HL-60 (cell line): ENCODE measurements around the gene RAB3IP.

Experiments
- DNase-seq, 2 experiments: peaks; one replicate each; pipeline ENCODE4 v3.0.0-alpha.2; 2010 to 2020; ENCODE audit warnings: low read depth in 1 of 2, low spot score in 1 of 2
- H3K27ac ChIP-seq: fragments of 250-450 bp; sonication (Bioruptor Pico); replicated peaks from 2 replicates; pipeline ENCODE4 v1.5.1; 2020; ENCODE audit warnings: mild to moderate bottlenecking, moderate library complexity
- H3K27me3 ChIP-seq: fragments of 250-450 bp; sonication (Bioruptor Pico); 2 replicates; pipeline ENCODE4 v1.5.1; 2021; ENCODE audit warnings: mild to moderate bottlenecking, moderate library complexity; ENCODE audit not compliant: insufficient read depth, poor library complexity, severe bottlenecking
- H3K4me3 ChIP-seq: replicated peaks from 2 replicates; pipeline ENCODE4 v1.5.1; 2011; ENCODE audit warnings: mild to moderate bottlenecking, control low read depth, low read length; ENCODE audit not compliant: insufficient read depth
- CTCF ChIP-seq: IDR thresholded peaks from one replicate; pipeline ENCODE4 v1.5.1; 2011; ENCODE audit warnings: low read length, control low read depth, inconsistent platforms; ENCODE audit not compliant: insufficient read depth
- GABPA ChIP-seq: IDR thresholded peaks from 2 replicates; pipeline ENCODE4 v1.6.1; 2012; ENCODE audit warnings: low read depth
- POLR2AphosphoS5 ChIP-seq: IDR thresholded peaks from 2 replicates; pipeline ENCODE4 v1.6.1; 2012; ENCODE audit warnings: low read depth
- REST ChIP-seq: IDR thresholded peaks from 2 replicates; pipeline ENCODE4 v1.6.1; 2012; ENCODE audit warnings: low read depth; ENCODE audit not compliant: insufficient replicate concordance
- SPI1 ChIP-seq: IDR thresholded peaks from 2 replicates; pipeline ENCODE4 v1.6.1; 2012; ENCODE audit warnings: low read depth, mild to moderate bottlenecking, borderline replicate concordance

The RAB3IP gene

DNA sequence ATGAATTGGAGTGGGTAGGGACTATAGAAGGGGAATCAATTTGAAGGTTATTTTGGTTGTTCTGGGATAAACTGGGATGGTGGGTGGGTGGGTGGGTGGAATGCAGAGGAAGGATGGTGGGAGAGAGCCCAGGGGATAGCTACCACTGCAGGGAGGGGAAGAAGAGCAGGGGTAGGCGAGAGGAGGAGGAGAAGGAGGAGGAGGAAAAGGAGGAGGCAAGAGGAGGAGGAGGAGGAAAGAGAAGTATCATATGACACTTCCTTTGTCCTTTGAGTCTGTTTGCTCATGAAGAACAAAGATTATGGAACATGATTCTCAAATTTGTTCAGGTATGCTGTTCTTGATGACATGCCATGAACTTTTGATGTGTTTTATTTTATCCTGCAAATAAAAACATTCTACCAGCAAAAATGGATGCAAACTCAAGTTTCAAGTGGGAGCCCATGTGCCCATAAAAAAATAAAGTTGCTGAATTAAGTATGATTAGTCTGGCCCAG lies 35.5 kb upstream of the RAB3IP start:
- DNase-seq: no peak
- no peak overlapping the region for H3K27ac ChIP-seq
- H3K4me3 ChIP-seq: no peak overlapping the region
- TF ChIP-seq POLR2AphosphoS5: no peak
- no peak for TF ChIP-seq SPI1
- no peak for TF ChIP-seq GABPA
- TF ChIP-seq CTCF: no peak
- no peak for TF ChIP-seq REST
- peaks cover 4% of the 10 kb centered on the region for H3K27me3 ChIP-seq

DNA sequence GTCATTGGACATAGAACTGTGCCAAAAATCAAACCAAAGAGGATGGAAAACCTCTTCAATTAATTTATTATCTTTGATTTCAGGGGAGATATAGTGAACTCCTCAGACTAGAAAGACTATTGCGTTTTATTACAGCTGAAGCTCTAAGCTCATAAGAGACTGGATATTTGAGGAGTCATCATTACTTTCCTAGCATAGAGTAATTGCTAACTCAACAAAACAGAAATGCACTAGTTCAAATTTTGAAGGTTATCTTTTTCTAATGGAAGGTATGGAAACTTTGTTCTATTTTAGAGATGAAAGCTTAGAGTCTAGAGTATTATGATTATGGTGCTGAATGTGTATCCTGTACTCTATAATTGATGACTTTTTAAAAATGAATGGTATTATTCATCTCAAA lies 34.3 kb upstream of the RAB3IP start:
- no peak overlapping the region for H3K27ac ChIP-seq
- TF ChIP-seq REST (no peak), POLR2AphosphoS5 (no peak), CTCF (no peak), SPI1 (no peak), GABPA (no peak)
- H3K27me3 ChIP-seq: peaks cover 4% of the 10 kb centered on the region

GRCh38 chr12:69708649-69709048 lies 30.0 kb upstream of the RAB3IP start:
- no peak for TF ChIP-seq GABPA
- TF ChIP-seq CTCF: no peak
- TF ChIP-seq SPI1: no peak
- no peak for TF ChIP-seq REST
- TF ChIP-seq POLR2AphosphoS5: no peak
- Histone ChIP-seq H3K27me3 (no peaks in the 10 kb centered on the region), H3K27ac (no peak overlapping the region), H3K4me3 (no peak overlapping the region)
- no peak for DNase-seq

More for the DNA sequence above, 34.3 kb upstream of the RAB3IP start:
- DNase-seq: no peak
- H3K4me3 ChIP-seq: no peak overlapping the region
